ENCODE data around the gene THSD7B. TPM values are rescaled to one million over a fixed set of nuclear protein-coding genes. Genes with fewer than 3 reads are reported as not detected.
A peak's percentile ranks its signal among the peaks of the same experiment; 100 is the strongest.

Gene THSD7B
- total and polyA plus RNA-seq, 2 of the 13 experiments (the other 11 are each of a cell fraction or from before 2014, with no cell fraction given), result 0.02 TPM; not detected in 1

DNA sequence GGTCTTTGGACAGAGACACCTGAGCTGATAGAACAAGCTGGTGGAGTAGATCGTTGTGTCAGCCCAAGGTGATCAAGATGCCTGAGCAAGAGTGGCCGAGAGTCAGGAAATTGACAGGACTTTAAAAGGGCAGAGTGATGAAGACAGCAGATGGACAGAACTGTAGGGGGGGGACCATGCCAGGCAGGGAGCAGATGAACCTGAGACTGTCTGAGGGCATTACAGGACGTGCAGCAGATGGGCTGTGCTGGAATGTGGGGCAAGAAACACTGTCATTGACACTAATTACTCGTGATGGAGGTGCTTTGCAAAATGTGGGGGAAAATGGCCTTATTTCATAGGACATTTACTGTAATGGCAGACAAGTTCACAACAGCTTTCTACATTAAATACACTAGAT is 225.0 kb downstream of the THSD7B start:
- Histone ChIP-seq H3K27ac (ENCODE audit: extremely low read length, insufficient read depth, low read length) (no peak overlapping the region), H2AFZ (ENCODE audit: low read length) (no peak overlapping the region), H3K9me3 (ENCODE audit: low read length) (no peaks in the 10 kb centered on the region), H3K9ac (ENCODE audit: insufficient read depth, low read depth, low read length) (no peak overlapping the region), H3K4me2 (ENCODE audit: low read depth, low read length) (no peak overlapping the region), H3K27me3 (ENCODE audit: control insufficient read depth in 1 of 2, insufficient read depth in 2 of 2, low read length in 2 of 2) (no peaks in the 10 kb centered on the region), H3K79me2 (ENCODE audit: insufficient read depth, low read length) (no peaks in the 10 kb centered on the region), H4K20me1 (ENCODE audit: insufficient read depth, low read length) (no peaks in the 10 kb centered on the region), H3K36me3 (replicated peaks in 1 of 2; ENCODE audit: control insufficient read depth in 1 of 2, insufficient read depth in 2 of 2, low read length in 2 of 2) (no peaks in the 10 kb centered on the region), H3K4me1 (ENCODE audit: insufficient read depth, low read length) (no peaks in the 10 kb centered on the region), H3K4me3 (replicated peaks in 1 of 3; ENCODE audit: insufficient read depth in 1 of 3, low read depth in 2 of 3, low read length in 3 of 3) (no peak overlapping the region)
- WGBS (ENCODE audit: low lambda C conversion rate), result 5% methylated on average over 4 of the region's 4 CpGs
- DNase-seq (ENCODE audit: low spot score) (no peak), ATAC-seq (no peak), FAIRE-seq (no peak)
- POLR2A ChIA-PET, result no interaction called here
- CTCF ChIA-PET (ENCODE audit: low intra/inter-chr PET ratio, low total read pairs), result no interaction called here
- BruUV-seq (replicated peaks), result no TSS peak
- in situ Hi-C loops (cut with HindIII; ENCODE audit: extremely low pct_ligation_motif_present, low pct_unique_long_range_greater_than_20kb) (no loop called here), intact Hi-C loops (cut with micrococcal nuclease; ENCODE audit: unreplicated experiment) (no loop called here)
- TF ChIP-seq, protein P1, sequence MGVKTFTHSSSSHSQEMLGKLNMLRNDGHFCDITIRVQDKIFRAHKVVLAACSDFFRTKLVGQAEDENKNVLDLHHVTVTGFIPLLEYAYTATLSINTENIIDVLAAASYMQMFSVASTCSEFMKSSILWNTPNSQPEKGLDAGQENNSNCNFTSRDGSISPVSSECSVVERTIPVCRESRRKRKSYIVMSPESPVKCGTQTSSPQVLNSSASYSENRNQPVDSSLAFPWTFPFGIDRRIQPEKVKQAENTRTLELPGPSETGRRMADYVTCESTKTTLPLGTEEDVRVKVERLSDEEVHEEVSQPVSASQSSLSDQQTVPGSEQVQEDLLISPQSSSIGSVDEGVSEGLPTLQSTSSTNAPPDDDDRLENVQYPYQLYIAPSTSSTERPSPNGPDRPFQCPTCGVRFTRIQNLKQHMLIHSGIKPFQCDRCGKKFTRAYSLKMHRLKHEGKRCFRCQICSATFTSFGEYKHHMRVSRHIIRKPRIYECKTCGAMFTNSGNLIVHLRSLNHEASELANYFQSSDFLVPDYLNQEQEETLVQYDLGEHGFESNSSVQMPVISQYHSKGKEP (CRISPR knock-in tag; IDR thresholded peaks at IDR 0.05), result no peak
- TF ChIP-seq ZFP41 (CRISPR knock-in tag; IDR thresholded peaks at IDR 0.05; ENCODE audit: borderline replicate concordance) (no peak), RFX1 (IDR thresholded peaks at IDR 0.05) (no peak)

DNA sequence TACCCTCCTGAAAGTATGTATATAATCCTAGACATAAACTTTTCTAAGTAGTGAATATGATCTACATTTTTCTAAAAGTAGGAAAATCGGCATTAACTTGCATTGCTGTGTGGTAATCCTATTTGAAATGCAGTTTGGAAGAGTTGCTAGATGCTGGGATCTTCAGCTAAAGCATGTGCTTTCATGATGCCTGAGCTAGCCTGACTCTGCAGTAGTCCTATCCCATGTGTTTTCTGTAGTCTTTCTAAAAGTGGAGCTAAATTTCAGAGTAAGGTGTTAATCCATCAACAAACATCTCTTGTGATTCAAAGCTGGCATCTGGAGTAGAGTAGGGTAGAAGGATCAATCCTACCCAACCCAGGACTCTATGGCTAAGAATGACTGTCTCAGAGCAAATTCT is 229.4 kb downstream of the THSD7B start:
- Histone ChIP-seq H4K20me1 (ENCODE audit: insufficient read depth, low read length) (no peaks in the 10 kb centered on the region), H3K27me3 (ENCODE audit: control insufficient read depth in 1 of 2, insufficient read depth in 2 of 2, low read length in 2 of 2) (peaks cover 0 to 1% of the 10 kb centered on the region in 2 experiments; a peak in 1 of 5 replicates), H3K4me2 (ENCODE audit: low read depth, low read length) (no peak overlapping the region), H3K9me3 (ENCODE audit: low read length) (no peaks in the 10 kb centered on the region), H3K27ac (ENCODE audit: extremely low read length, insufficient read depth, low read length) (no peak overlapping the region), H3K79me2 (ENCODE audit: insufficient read depth, low read length) (no peaks in the 10 kb centered on the region), H3K36me3 (replicated peaks in 1 of 2; ENCODE audit: control insufficient read depth in 1 of 2, insufficient read depth in 2 of 2, low read length in 2 of 2) (no peaks in the 10 kb centered on the region), H3K9ac (ENCODE audit: insufficient read depth, low read depth, low read length) (no peak overlapping the region), H3K4me1 (ENCODE audit: insufficient read depth, low read length) (no peaks in the 10 kb centered on the region), H3K4me3 (replicated peaks in 1 of 3; ENCODE audit: insufficient read depth in 1 of 3, low read depth in 2 of 3, low read length in 3 of 3) (no peak overlapping the region), H2AFZ (ENCODE audit: low read length) (no peak overlapping the region)
- intact Hi-C loops (cut with micrococcal nuclease; ENCODE audit: unreplicated experiment), result no loop called here
- ChIA-PET POLR2A (no interaction called here), CTCF (ENCODE audit: low intra/inter-chr PET ratio, low total read pairs) (no interaction called here)
- no TSS peak for BruUV-seq (replicated peaks)
- in situ Hi-C loops (cut with HindIII; ENCODE audit: extremely low pct_ligation_motif_present, low pct_unique_long_range_greater_than_20kb), result no loop called here
- FAIRE-seq, result no peak
- no peak for DNase-seq (ENCODE audit: low spot score)
- ATAC-seq, result no peak
- WGBS (ENCODE audit: low lambda C conversion rate), result 3% methylated on average over 1 of the region's 1 CpG
- TF ChIP-seq, protein P2, sequence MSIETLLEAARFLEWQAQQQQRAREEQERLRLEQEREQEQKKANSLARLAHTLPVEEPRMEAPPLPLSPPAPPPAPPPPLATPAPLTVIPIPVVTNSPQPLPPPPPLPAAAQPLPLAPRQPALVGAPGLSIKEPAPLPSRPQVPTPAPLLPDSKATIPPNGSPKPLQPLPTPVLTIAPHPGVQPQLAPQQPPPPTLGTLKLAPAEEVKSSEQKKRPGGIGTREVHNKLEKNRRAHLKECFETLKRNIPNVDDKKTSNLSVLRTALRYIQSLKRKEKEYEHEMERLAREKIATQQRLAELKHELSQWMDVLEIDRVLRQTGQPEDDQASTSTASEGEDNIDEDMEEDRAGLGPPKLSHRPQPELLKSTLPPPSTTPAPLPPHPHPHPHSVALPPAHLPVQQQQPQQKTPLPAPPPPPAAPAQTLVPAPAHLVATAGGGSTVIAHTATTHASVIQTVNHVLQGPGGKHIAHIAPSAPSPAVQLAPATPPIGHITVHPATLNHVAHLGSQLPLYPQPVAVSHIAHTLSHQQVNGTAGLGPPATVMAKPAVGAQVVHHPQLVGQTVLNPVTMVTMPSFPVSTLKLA (IDR thresholded peaks at IDR 0.05), result peak; percentile 91
- no peak for TF ChIP-seq CEBPB (IDR thresholded peaks at IDR 0.05; ENCODE audit: borderline replicate concordance, low read depth, low read length)
- TF ChIP-seq TSC22D2 (CRISPR knock-in tag; IDR thresholded peaks at IDR 0.05; ENCODE audit: borderline replicate concordance), result no peak
- no peak for TF ChIP-seq ZFP41 (CRISPR knock-in tag; IDR thresholded peaks at IDR 0.05; ENCODE audit: borderline replicate concordance)

All from HepG2 (cell line).